Measurements from ENCODE around the gene MTCH1. TPM values are rescaled to one million over a fixed set of nuclear protein-coding genes. Genes with fewer than 3 reads are reported as not detected.

Gene MTCH1
- total RNA-seq: 148 to 153 TPM (median 151 TPM) in 3 replicates

- Mint-ChIP-seq H3K9me3 (no peaks in the 10 kb centered on the region), H3K27me3 (ENCODE audit: low read depth) (peaks cover 5% of the 10 kb centered on the region), H3K36me3 (no peaks in the 10 kb centered on the region), H3K4me1 (peaks cover 23% of the 10 kb centered on the region), H3K4me3 (peak within 1 kb of the TSS; percentile 94), H3K27ac (peak within 1 kb of the TSS; percentile 98)
- DNase-seq (ENCODE audit: low spot score in 2 of 2, unreplicated experiment in 2 of 2): peak; percentile 88 to 93
- no peak for TF ChIP-seq CTCF (IDR thresholded peaks at IDR 0.05; ENCODE audit: unreplicated experiment)
Measured at GRCh38 chr6:36985808-36986703, at the start of gene MTCH1. TSS of gene MTCH1 (minus strand) at chr6:36986196. CDS start at chr6:36986173, 23 bp downstream.

GRCh38 chr6:37033819-37034795 lies 48.1 kb upstream of the MTCH1 start:
- Mint-ChIP-seq H3K27ac (no peak overlapping the region), H3K27me3 (ENCODE audit: low read depth) (no peaks in the 10 kb centered on the region), H3K4me1 (peaks cover 8% of the 10 kb centered on the region), H3K9me3 (peaks cover 7% of the 10 kb centered on the region), H3K4me3 (no peak overlapping the region), H3K36me3 (no peaks in the 10 kb centered on the region)
- TF ChIP-seq CTCF (IDR thresholded peaks at IDR 0.05; ENCODE audit: unreplicated experiment): no peak
- no peak for DNase-seq (ENCODE audit: low spot score in 2 of 2, unreplicated experiment in 2 of 2)

GRCh38 chr6:37033255-37033654 lies 47.3 kb upstream of the MTCH1 start:
- peaks cover 7% of the 10 kb centered on the region for H3K9me3 Mint-ChIP-seq
- TF ChIP-seq CTCF (IDR thresholded peaks at IDR 0.05; ENCODE audit: unreplicated experiment): no peak
- no peak for DNase-seq (ENCODE audit: low spot score in 2 of 2, unreplicated experiment in 2 of 2)
- peaks cover 1% of the 10 kb centered on the region for H3K4me1 Mint-ChIP-seq
- H3K36me3 Mint-ChIP-seq: no peaks in the 10 kb centered on the region
- H3K27me3 Mint-ChIP-seq (ENCODE audit: low read depth): no peaks in the 10 kb centered on the region
- H3K4me3 Mint-ChIP-seq: no peak overlapping the region
- no peak overlapping the region for H3K27ac Mint-ChIP-seq

GRCh38 chr6:37032239-37032638 lies 46.2 kb upstream of the MTCH1 start:
- no peak overlapping the region for H3K4me3 Mint-ChIP-seq

More at GRCh38 chr6:37032239-37032638, 46.2 kb upstream of the MTCH1 start:
- Mint-ChIP-seq H3K36me3 (no peaks in the 10 kb centered on the region), H3K27me3 (ENCODE audit: low read depth) (no peaks in the 10 kb centered on the region), H3K4me1 (no peaks in the 10 kb centered on the region), H3K9me3 (peaks cover 7% of the 10 kb centered on the region), H3K27ac (no peak overlapping the region)
- no peak for TF ChIP-seq CTCF (IDR thresholded peaks at IDR 0.05; ENCODE audit: unreplicated experiment)
- DNase-seq (ENCODE audit: low spot score in 2 of 2, unreplicated experiment in 2 of 2): no peak

Measured in mesothelial cell of epicardium (in vitro differentiated cells).